ENCODE measurements around the gene H3-3A.

- TF ChIP-seq CTCF (IDR thresholded peaks at IDR 0.05; ENCODE audit: poor library complexity, severe bottlenecking) (no peak), EZH2 (IDR thresholded peaks at IDR 0.05; ENCODE audit: borderline replicate concordance, insufficient read depth, low read length, poor library complexity, severe bottlenecking) (no peak), RAD21 (conservative IDR thresholded peaks at IDR 0.05) (no peak)
Measured at GRCh38 chr1:226085675-226086285, 23.3 kb downstream of the H3-3A start.

All from neural cell (in vitro differentiated cells).